Kidney epithelial cell (primary cell): ENCODE measurements around the gene KEL. TPM values are rescaled to one million over a fixed set of nuclear protein-coding genes. Genes with fewer than 3 reads are reported as not detected.
A peak's percentile ranks its signal among the peaks of the same experiment; 100 is the strongest.

Experiments used
- DNase-seq: peaks from one replicate; pipeline ENCODE4 v3.0.0-alpha.2; 2010; ENCODE audit warnings: low read depth
- H3K27me3 ChIP-seq: 2 replicates; pipeline ENCODE4 v1.6.0; 2011; ENCODE audit warnings: low read length; ENCODE audit not compliant: control insufficient read depth, insufficient read depth
- H3K36me3 ChIP-seq: 2 replicates; pipeline ENCODE4 v1.5.1; 2011; ENCODE audit warnings: low read length; ENCODE audit not compliant: control insufficient read depth, insufficient read depth
- H3K4me3 ChIP-seq: 2 replicates; pipeline ENCODE4 v1.5.1; 2011; ENCODE audit warnings: low read depth, mild to moderate bottlenecking, control low read depth, low read length
- total RNA-seq: library from RNA; depleted of rRNA; stranded (reverse); fragments of >200 nt; gene quantifications from 2 replicates; pipeline ENCODE4 v1.2.3, GENCODE V29; 2015
- TF ChIP-seq, protein P1 (sequence below): IDR thresholded peaks from 2 replicates; pipeline ENCODE4 v1.5.1; 2011; ENCODE audit warnings: mild to moderate bottlenecking, moderate library complexity, low read length, control low read depth, inconsistent platforms; ENCODE audit not compliant: insufficient read depth, poor library complexity, severe bottlenecking

The KEL gene
- total RNA-seq, 1 donor from 2014 or later = not detected

DNA sequence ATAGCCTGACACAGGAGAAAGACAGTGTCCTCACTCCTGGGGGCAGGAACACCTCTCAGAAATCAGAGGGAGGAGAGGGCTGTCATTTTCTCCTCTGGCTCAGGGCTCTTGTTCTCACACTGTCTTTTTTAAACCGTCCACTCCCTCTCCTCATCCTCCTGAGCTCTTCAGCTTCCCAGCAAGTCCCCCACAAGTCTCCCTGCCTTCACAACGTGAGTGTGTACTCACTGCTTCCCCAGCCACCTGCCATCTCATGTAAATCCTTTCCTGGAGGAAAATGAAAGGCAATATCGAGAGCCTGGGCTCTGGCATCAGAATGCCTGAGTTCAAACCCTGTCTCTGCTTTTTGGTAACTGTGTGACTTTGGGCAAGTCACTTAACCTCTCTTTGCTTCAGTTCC, 17.2 kb downstream of the KEL start:
- Histone ChIP-seq H3K4me3 (no peak overlapping the region), H3K36me3 (no peaks in the 10 kb centered on the region), H3K27me3 (no peaks in the 10 kb centered on the region)
- TF ChIP-seq, protein P1, sequence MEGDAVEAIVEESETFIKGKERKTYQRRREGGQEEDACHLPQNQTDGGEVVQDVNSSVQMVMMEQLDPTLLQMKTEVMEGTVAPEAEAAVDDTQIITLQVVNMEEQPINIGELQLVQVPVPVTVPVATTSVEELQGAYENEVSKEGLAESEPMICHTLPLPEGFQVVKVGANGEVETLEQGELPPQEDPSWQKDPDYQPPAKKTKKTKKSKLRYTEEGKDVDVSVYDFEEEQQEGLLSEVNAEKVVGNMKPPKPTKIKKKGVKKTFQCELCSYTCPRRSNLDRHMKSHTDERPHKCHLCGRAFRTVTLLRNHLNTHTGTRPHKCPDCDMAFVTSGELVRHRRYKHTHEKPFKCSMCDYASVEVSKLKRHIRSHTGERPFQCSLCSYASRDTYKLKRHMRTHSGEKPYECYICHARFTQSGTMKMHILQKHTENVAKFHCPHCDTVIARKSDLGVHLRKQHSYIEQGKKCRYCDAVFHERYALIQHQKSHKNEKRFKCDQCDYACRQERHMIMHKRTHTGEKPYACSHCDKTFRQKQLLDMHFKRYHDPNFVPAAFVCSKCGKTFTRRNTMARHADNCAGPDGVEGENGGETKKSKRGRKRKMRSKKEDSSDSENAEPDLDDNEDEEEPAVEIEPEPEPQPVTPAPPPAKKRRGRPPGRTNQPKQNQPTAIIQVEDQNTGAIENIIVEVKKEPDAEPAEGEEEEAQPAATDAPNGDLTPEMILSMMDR = no peak
- no peak for DNase-seq

DNA sequence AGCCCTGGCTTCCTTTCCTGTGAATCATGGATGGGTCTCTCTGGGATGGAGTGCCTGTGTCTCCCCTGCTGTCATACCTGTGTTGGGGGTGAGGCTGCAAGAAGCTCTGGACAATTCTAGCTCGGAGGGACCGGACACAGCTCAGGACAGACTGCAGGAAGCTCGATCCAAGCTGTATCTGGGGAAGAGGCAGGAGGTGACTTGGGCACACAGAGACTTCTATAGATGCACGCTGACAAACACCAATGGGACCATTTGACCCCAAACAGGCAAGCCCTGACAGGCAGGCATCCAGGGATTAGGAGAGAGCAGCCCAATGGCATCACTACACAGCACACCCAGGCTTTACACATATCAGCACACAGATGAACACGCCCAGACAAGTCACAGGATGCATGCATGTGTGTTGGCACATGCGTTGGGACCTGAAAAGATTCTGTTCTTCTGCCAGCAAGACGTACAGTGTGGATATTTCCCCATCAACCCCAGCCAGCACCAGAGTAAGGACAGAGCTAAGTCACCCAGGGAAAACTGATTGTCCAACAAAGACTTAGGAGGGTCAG, 18.4 kb downstream of the KEL start:
- DNase-seq = no peak
- no peaks in the 10 kb centered on the region for H3K36me3 ChIP-seq
- no peak overlapping the region for H3K4me3 ChIP-seq
- no peaks in the 10 kb centered on the region for H3K27me3 ChIP-seq
- TF ChIP-seq, protein P1 = no peak

DNA sequence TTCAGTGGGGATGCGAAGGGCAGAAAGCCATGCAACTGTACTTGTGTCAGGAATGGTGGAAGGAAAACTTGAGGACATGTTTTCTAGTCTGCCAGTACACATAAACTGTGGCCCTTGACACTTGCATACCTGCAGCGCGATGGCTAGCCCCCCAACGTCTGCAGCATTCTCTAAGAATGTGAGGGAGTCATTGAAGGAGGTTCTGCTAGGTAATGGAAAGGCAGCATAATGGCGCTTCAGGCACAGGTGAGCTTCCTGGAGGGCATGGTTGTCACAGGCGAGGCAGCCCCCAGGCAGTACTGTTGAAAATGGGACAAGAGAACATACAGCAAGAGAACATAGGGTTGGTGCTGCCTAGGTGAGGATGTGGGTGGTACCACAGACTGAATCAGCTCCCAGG, 19.4 kb downstream of the KEL start:
- TF ChIP-seq, protein P1 = no peak
- Histone ChIP-seq H3K4me3 (no peak overlapping the region), H3K36me3 (no peaks in the 10 kb centered on the region), H3K27me3 (no peaks in the 10 kb centered on the region)
- no peak for DNase-seq

DNA sequence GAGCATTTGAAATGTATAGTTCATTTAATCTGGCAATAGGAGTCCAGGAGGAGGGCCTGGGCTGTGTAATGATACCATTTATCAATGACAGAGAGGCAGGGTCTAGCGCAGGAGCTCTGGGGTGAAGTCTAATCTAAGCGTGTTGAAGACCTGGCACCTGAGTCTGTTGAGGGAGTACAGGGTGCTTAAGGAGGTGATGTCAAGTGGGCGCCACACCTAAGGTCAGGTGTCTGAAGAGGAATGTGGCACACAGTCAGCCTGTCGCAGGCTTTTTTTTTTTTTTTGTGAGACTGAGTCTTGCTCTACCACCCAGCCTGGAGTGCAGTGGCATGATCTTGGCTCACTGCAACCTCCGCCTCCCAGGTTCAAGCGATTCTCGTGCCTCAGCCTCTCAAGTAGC, 20.6 kb downstream of the KEL start:
- Histone ChIP-seq H3K27me3 (no peaks in the 10 kb centered on the region), H3K4me3 (no peak overlapping the region), H3K36me3 (no peaks in the 10 kb centered on the region)
- TF ChIP-seq, protein P1 = no peak
- DNase-seq = no peak

DNA sequence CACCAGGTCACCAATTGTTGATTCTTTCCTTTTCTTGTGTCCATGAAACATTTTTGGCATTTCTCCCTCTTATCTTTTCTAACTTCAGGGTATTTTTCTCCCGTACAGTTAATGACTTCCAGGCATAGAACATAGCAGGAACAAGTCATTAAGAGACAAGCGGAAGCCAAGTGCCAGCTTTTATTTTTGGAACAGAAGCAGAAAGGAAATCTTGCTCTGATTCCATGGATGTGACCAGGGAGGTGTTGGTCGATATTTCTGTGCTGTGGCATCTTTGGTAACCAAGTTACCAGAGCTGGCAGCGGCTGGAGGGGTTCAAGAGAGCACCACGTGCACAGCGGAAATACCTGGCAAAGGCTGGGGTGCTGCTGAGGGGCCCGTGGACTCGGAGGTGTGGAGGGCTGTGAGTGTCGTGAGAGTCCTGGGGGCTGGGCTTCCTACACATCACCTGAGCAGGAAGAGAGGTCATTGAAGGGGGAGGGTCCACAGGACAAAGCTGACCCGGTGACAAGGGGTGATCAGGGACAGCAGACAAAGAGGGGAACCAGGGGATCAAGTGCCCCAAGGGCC, 21.1 kb downstream of the KEL start:
- TF ChIP-seq, protein P1 = no peak
- Histone ChIP-seq H3K4me3 (no peak overlapping the region), H3K27me3 (no peaks in the 10 kb centered on the region), H3K36me3 (no peaks in the 10 kb centered on the region)
- DNase-seq = no peak

DNA sequence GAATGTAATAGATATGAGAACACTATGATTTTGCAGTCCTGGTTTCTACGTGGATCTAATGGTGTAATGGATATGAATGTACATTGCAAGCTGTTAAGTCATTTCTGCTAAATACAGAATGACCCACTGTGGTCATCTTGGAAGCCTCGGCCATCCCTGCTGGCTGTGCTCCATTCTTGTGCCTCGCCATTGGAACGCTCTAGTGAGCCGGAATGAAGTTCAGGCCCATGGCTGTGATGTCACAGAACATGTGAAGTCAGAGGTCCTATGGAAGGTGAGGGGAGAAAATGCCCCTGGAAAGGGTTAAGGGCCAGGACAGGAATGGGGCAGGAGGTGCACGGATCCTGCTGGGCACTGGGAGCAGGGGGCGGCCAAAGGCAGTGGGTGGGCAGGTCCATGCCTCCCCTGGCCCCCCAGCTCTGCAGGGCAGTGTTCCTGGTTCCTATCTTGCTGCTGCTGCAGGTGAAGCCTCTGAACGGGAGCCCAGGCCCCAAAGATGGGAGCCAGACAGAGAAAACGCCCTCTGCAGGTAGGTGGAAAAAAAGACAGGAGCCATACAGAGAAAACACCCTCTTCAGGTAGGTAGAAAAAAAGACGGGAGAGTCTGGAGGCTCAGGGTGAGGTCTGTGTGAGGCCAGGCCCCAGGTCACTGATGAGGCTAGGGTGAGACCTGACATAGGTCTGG, 22.8 kb downstream of the KEL start, which contains the start of gene LLCFC1:
Gene LLCFC1, plus strand, starts transcription at position 259 of the 685 bp plus-strand sequence. Its CDS starts 138 bp downstream, at position 397.
- no peaks in the 10 kb centered on the region for H3K36me3 ChIP-seq
- H3K4me3 ChIP-seq = no peak within 1 kb of the TSS
- H3K27me3 ChIP-seq = no peaks in the 10 kb centered on the region
- no peak for DNase-seq
- TF ChIP-seq, protein P1 = peak; percentile 9
